HCT116 (cell line): ENCODE results near the gene SHISAL2B. TPM values are rescaled to one million over a fixed set of nuclear protein-coding genes. Genes with fewer than 3 reads are reported as not detected.
"Not testable (repeated sequence)": the region's sequence is repeated elsewhere in the genome, so short reads cannot be mapped to it uniquely, and the experiment has no call there.

Experiments used
- ATAC-seq: fragments of 200-7000 bp; cut with Tn5 transposase; 2 replicates; pipeline ENCODE4 v1.9.1; 2020; ENCODE audit warnings: mild to moderate bottlenecking, moderate library complexity
- BruUV-seq: library from RNA; stranded (reverse); fragments of 400-500 nt; replicated peaks from 2 replicates; lab custom pipeline; 2021; lab: Mats Ljungman, UMichigan
- CTCF ChIA-PET: fragments of 300-600 bp; sonication (Branson Sonifier 250); formaldehyde crosslinking; loops from one replicate; lab custom pipeline; 2021; ENCODE audit warnings: antibody characterized with exemption; lab: Charles Lee
- POLR2A ChIA-PET: fragments of 300-600, 350-600 bp; sonication (Branson Sonifier 250); formaldehyde crosslinking; loops from one replicate; lab custom pipeline; 2021; ENCODE audit warnings: antibody characterized with exemption; lab: Charles Lee
- RAD21 ChIA-PET, 2 experiments: fragments of 300-600 bp; sonication (Branson Sonifier 250); formaldehyde crosslinking; loops; one replicate each; lab custom pipeline; 2023; ENCODE audit warnings: low total read pairs in 2 of 2; ENCODE audit not compliant: uncharacterized antibody in 2 of 2, unreplicated experiment in 2 of 2, low non-redundant PET in 1 of 2; lab: Charles Lee
- DNase-seq: peaks from one replicate; pipeline ENCODE4 v3.0.0-alpha.2; 2010; ENCODE audit warnings: low read depth, low spot score
- H2AFZ ChIP-seq: fragments of 200-600 bp; shearing (Covaris generic), sonication (generic); 2 replicates; pipeline ENCODE4 v1.6.1; 2017; ENCODE audit warnings: low read depth, mixed run types, mixed read lengths, antibody characterized with exemption, low read length; ENCODE audit not compliant: poor library complexity, severe bottlenecking
- H3K27ac ChIP-seq: 2 replicates; pipeline ENCODE4 v1.5.1; 2012; ENCODE audit warnings: low read depth, low read length
- H3K27me3 ChIP-seq: fragments of 200-600 bp; sonication (generic); 2 replicates; pipeline ENCODE4 v1.6.1; 2016; ENCODE audit warnings: mixed run types, low read length, mixed read lengths; ENCODE audit not compliant: insufficient read depth
- H3K36me3 ChIP-seq, 2 experiments: fragments of 200-500 bp in 1 of 2; fragments of 200-600 bp in 1 of 2; sonication (Bioruptor generic) in 1 of 2; sonication (generic) in 1 of 2; 2 replicates each; pipeline versions ENCODE4 v1.5.1 to v1.6.1; 2014 to 2016; ENCODE audit warnings: low read length in 2 of 2, inconsistent platforms in 1 of 2, mixed read lengths in 1 of 2, mixed run types in 1 of 2; ENCODE audit not compliant: insufficient read depth in 2 of 2, control insufficient read depth in 1 of 2
- H3K4me1 ChIP-seq, 2 experiments: fragments of 200-600 bp in 1 of 2; sonication (generic) in 1 of 2; 2 replicates each; pipeline versions ENCODE4 v1.5.1 to v1.6.1; 2012 to 2017; ENCODE audit warnings: low read length in 2 of 2, inconsistent platforms in 1 of 2, mild to moderate bottlenecking in 1 of 2, mixed read lengths in 1 of 2, mixed run types in 1 of 2, moderate library complexity in 1 of 2; ENCODE audit not compliant: insufficient read depth in 2 of 2, control insufficient read depth in 1 of 2
- H3K4me2 ChIP-seq: fragments of 200-600 bp; sonication (generic); 2 replicates; pipeline ENCODE4 v1.6.1; 2017; ENCODE audit warnings: mixed run types, low read length, mixed read lengths
- H3K4me3 ChIP-seq, 2 experiments: fragments of 200-600 bp in 1 of 2; sonication (generic) in 1 of 2; replicated peaks in 1 of 2; 2 replicates each; pipeline ENCODE4 v1.5.1; 2011 to 2016; ENCODE audit warnings: low read length in 2 of 2, control low read depth in 1 of 2, low read depth in 1 of 2, mild to moderate bottlenecking in 1 of 2, mixed read lengths in 1 of 2, mixed run types in 1 of 2
- H3K79me2 ChIP-seq: fragments of 200-600 bp; sonication (generic); 2 replicates; pipeline ENCODE4 v1.6.1; 2017; ENCODE audit warnings: mild to moderate bottlenecking, mixed run types, low read length, moderate library complexity, mixed read lengths; ENCODE audit not compliant: insufficient read depth
- H3K9ac ChIP-seq: fragments of 200-600 bp; sonication (generic); 2 replicates; pipeline ENCODE4 v1.6.1; 2016; ENCODE audit warnings: low read length, mixed read lengths
- H3K9me2 ChIP-seq: fragments of 200-600 bp; sonication (generic), shearing (Covaris generic); 2 replicates; pipeline ENCODE4 v1.6.1; 2017; ENCODE audit warnings: mixed run types, mild to moderate bottlenecking, moderate library complexity; ENCODE audit not compliant: insufficient read depth
- H3K9me3 ChIP-seq, 2 experiments: fragments of 200-500 bp in 1 of 2; fragments of 200-600 bp in 1 of 2; sonication (Bioruptor generic) in 1 of 2; sonication (generic) in 1 of 2; 2 replicates each; pipeline ENCODE4 v1.6.1; 2014 to 2017; ENCODE audit warnings: low read length in 2 of 2, mixed read lengths in 2 of 2, inconsistent platforms in 1 of 2, low read depth in 1 of 2, mild to moderate bottlenecking in 1 of 2, mixed run types in 1 of 2, moderate library complexity in 1 of 2; ENCODE audit not compliant: control insufficient read depth in 1 of 2, insufficient read depth in 1 of 2
- H4K20me1 ChIP-seq: fragments of 200-600 bp; sonication (generic), shearing (Covaris generic); 2 replicates; pipeline ENCODE4 v1.6.1; 2017; ENCODE audit warnings: mixed run types, mild to moderate bottlenecking, moderate library complexity; ENCODE audit not compliant: insufficient read depth
- EGR1 ChIP-seq: IDR thresholded peaks from 2 replicates; pipeline ENCODE4 v1.6.1; 2012; ENCODE audit warnings: low read depth
- EZH2 ChIP-seq: fragments of 200-600 bp; sonication (generic); IDR thresholded peaks from 2 replicates; pipeline ENCODE4 v1.6.1; 2017; ENCODE audit warnings: antibody characterized with exemption, mixed run types
- EZH2phosphoT487 ChIP-seq: fragments of 200-600 bp; IDR thresholded peaks from 2 replicates; pipeline ENCODE4 v1.6.1; 2018; ENCODE audit warnings: antibody characterized with exemption, borderline replicate concordance
- FOSL1 ChIP-seq: IDR thresholded peaks from 2 replicates; pipeline ENCODE4 v1.6.1; 2012; ENCODE audit warnings: low read depth
- POLR2A ChIP-seq: IDR thresholded peaks from 2 replicates; pipeline ENCODE4 v1.7.0; 2011; ENCODE audit warnings: borderline replicate concordance; ENCODE audit not compliant: insufficient read depth, insufficient read length; ENCODE audit errors: extremely low read depth
- SRF ChIP-seq: IDR thresholded peaks from 2 replicates; pipeline ENCODE4 v1.6.1; 2012; ENCODE audit warnings: low read depth
- intact Hi-C: fragments of 100-400 bp; cut with micrococcal nuclease; formaldehyde crosslinking; loops from 2 replicates; pipeline ENCODE4 v1.10.0; 2022
- total RNA-seq: library from RNA; stranded (reverse); gene quantifications from one replicate; pipeline ENCODE4 v1.2.1, GENCODE V29; 2021; ENCODE audit not compliant: unreplicated experiment
- TF ChIP-seq, protein P1 (sequence below): IDR thresholded peaks from 2 replicates; pipeline ENCODE4 v1.6.1; 2012

Gene SHISAL2B
- total RNA-seq, 1 experiment from 2014 or later, result not detected

DNA sequence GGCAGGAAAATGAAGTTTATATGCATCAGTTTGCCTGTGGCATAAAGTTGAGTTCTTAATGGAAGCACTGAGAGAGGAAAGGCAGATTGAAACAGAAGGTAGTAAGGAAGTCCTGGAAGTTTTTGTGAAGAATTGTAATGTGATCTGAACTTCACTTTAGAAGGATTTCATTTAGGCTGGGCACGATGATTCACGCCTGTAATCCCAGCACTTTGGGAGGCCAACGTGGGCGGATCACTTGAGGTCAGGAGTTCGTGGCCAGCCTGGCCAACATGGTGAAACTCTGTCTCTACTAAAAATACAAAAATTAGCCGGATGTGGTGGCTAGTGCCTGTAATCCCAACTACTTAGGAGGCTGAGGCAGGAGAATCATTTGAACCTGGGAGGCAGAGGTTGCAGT, 27.1 kb upstream of the SHISAL2B start:
- CTCF ChIA-PET, RAD21 ChIA-PET: not testable (repeated sequence)

GRCh38 chr5:64665243-64665642, 25.1 kb upstream of the SHISAL2B start:
- Histone ChIP-seq H3K4me3 (no peak overlapping the region), H4K20me1 (no peaks in the 10 kb centered on the region), H3K79me2 (no peaks in the 10 kb centered on the region), H3K36me3 (no peaks in the 10 kb centered on the region), H3K9me2 (0 out of 2 replicates have a peak, but pooled peaks cover 2% of the 10 kb centered on the region), H2AFZ (no peak overlapping the region), H3K9ac (no peak overlapping the region), H3K27ac (no peak overlapping the region), H3K27me3 (no peaks in the 10 kb centered on the region), H3K9me3 (no peaks in the 10 kb centered on the region), H3K4me1 (peaks cover 3 to 14% of the 10 kb centered on the region in 2 experiments; a peak in 3 of 4 replicates), H3K4me2 (no peak overlapping the region)
- ChIA-PET RAD21 (no interaction called here), POLR2A (no interaction called here), CTCF (no interaction called here)
- TF ChIP-seq SRF (no peak), POLR2A (no peak), EGR1 (no peak), EZH2 (no peak), FOSL1 (no peak), EZH2phosphoT487 (no peak)
- TF ChIP-seq, protein P1, sequence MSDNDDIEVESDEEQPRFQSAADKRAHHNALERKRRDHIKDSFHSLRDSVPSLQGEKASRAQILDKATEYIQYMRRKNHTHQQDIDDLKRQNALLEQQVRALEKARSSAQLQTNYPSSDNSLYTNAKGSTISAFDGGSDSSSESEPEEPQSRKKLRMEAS, result no peak
- DNase-seq, result no peak
- no peak for ATAC-seq
- no TSS peak for BruUV-seq
- intact Hi-C loops, result no loop called here

More for the DNA sequence above, 27.1 kb upstream of the SHISAL2B start:
- BruUV-seq, H4K20me1 ChIP-seq, H3K27me3 ChIP-seq, H2AFZ ChIP-seq, H3K9ac ChIP-seq, H3K9me2 ChIP-seq, POLR2A ChIA-PET, H3K9me3 ChIP-seq, H3K27ac ChIP-seq, H3K36me3 ChIP-seq, intact Hi-C loops, H3K79me2 ChIP-seq, DNase-seq: not testable (repeated sequence)
- peaks cover 3 to 14% of the 10 kb centered on the region in 2 experiments; a peak in 3 of 4 replicates for H3K4me1 ChIP-seq
- peak; percentile 74 for TF ChIP-seq EGR1
- H3K4me2 ChIP-seq, result peak overlapping the region; percentile 42
- ATAC-seq, result peak; percentile 46; the same call in 1 of the 2 replicates
- peak overlapping the region in 1 of 2 experiments; percentile 2; a peak in 1 of 4 replicates for H3K4me3 ChIP-seq
